HG03469 (cell line): ENCODE data around the gene VSIG10L.

Source experiments
- ATAC-seq: cut with Tn5 transposase; IDR thresholded peaks from one replicate; pipeline ENCODE4 v1.9.1; 2021; ENCODE audit warnings: mild to moderate bottlenecking, moderate library complexity, moderate number of reproducible peaks; ENCODE audit not compliant: unreplicated experiment

Gene VSIG10L

GRCh38 chr19:51365965-51366388 is 24.0 kb upstream of the VSIG10L start, which contains the start of gene ETFB:
TSS of gene ETFB (minus strand) at chr19:51366388. CDS start at chr19:51366326, 62 bp downstream.
- ATAC-seq = no peak

GRCh38 chr19:51365211-51365964 is 23.4 kb upstream of the VSIG10L start:
- no peak for ATAC-seq

GRCh38 chr19:51364200-51365106 is 22.5 kb upstream of the VSIG10L start:
- no peak for ATAC-seq

- no peak for ATAC-seq
These were observed 19.3 kb upstream of the VSIG10L start for GRCh38 chr19:51361239-51361638.

GRCh38 chr19:51359294-51359693 is 17.4 kb upstream of the VSIG10L start:
- ATAC-seq = no peak

- no peak for ATAC-seq
These were observed 16.0 kb upstream of the VSIG10L start for GRCh38 chr19:51357952-51358351.

GRCh38 chr19:51356159-51356801 is 14.3 kb upstream of the VSIG10L start:
- ATAC-seq = no peak

GRCh38 chr19:51354742-51355148 is 12.8 kb upstream of the VSIG10L start:
- no peak for ATAC-seq

GRCh38 chr19:51354103-51354741 is 12.3 kb upstream of the VSIG10L start:
- no peak for ATAC-seq

GRCh38 chr19:51352783-51353360 is 10.9 kb upstream of the VSIG10L start:
- no peak for ATAC-seq

- no peak for ATAC-seq
These were observed 9.5 kb upstream of the VSIG10L start for GRCh38 chr19:51351266-51351990.

GRCh38 chr19:51347209-51347928 is 5.4 kb upstream of the VSIG10L start:
- no peak for ATAC-seq

GRCh38 chr19:51346742-51347141 is 4.8 kb upstream of the VSIG10L start:
- no peak for ATAC-seq

GRCh38 chr19:51345076-51345620 is 3.2 kb upstream of the VSIG10L start:
- ATAC-seq = no peak

- ATAC-seq = no peak
These were observed 961 bp upstream of the VSIG10L start for GRCh38 chr19:51342631-51343569.

GRCh38 chr19:51341066-51341465 is 873 bp downstream of the VSIG10L start:
- no peak for ATAC-seq
